ENCODE results near the gene ISCA2.

The ISCA2 gene

GRCh38 chr14:74459976-74460375 is 33.6 kb upstream of the ISCA2 start:
- DNase-seq (ENCODE audit: low read depth) = no peak
- no peak overlapping the region for H3K4me3 ChIP-seq (ENCODE audit: control insufficient read depth, low read depth, low read length)
- TF ChIP-seq CTCF (conservative IDR thresholded peaks at IDR 0.05; ENCODE audit: control insufficient read depth, insufficient read depth, low read depth, low read length) = no peak

- no peak for TF ChIP-seq CTCF (conservative IDR thresholded peaks at IDR 0.05; ENCODE audit: control insufficient read depth, insufficient read depth, low read depth, low read length)
- no peak overlapping the region for H3K4me3 ChIP-seq (ENCODE audit: control insufficient read depth, low read depth, low read length)
- no peak for DNase-seq (ENCODE audit: low read depth)
These were observed 30.6 kb upstream of the ISCA2 start for GRCh38 chr14:74462993-74463392.

GRCh38 chr14:74463697-74464096 is 29.9 kb upstream of the ISCA2 start:
- DNase-seq (ENCODE audit: low read depth) = no peak
- TF ChIP-seq CTCF (conservative IDR thresholded peaks at IDR 0.05; ENCODE audit: control insufficient read depth, insufficient read depth, low read depth, low read length) = no peak
- H3K4me3 ChIP-seq (ENCODE audit: control insufficient read depth, low read depth, low read length) = no peak overlapping the region

DNA sequence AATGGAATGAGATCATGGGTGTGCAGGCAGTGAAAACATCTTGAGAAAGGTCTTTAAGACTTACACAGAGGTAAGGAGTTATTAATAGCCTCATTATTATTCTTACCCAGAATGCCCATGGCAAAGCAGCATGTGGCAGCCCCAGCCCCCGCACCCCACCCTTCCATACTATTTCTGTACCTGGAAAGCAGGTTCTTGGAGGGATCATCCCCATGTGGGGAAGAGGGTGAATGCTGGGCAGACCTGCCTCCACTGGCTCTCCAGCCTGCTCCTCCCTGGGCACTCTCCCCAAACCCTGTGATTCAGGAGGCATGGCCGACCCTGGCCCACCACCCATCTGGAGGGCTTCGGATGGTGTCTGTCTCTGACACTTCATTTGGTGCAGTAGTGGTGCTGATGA is 28.8 kb upstream of the ISCA2 start:
- H3K4me3 ChIP-seq (ENCODE audit: control insufficient read depth, low read depth, low read length) = no peak overlapping the region
- no peak for DNase-seq (ENCODE audit: low read depth)
- TF ChIP-seq CTCF (conservative IDR thresholded peaks at IDR 0.05; ENCODE audit: control insufficient read depth, insufficient read depth, low read depth, low read length) = no peak

- no peak overlapping the region for H3K4me3 ChIP-seq (ENCODE audit: control insufficient read depth, low read depth, low read length)
- no peak for DNase-seq (ENCODE audit: low read depth)
- TF ChIP-seq CTCF (conservative IDR thresholded peaks at IDR 0.05; ENCODE audit: control insufficient read depth, insufficient read depth, low read depth, low read length) = no peak
These were observed 28.2 kb upstream of the ISCA2 start for GRCh38 chr14:74465335-74465734.

DNA sequence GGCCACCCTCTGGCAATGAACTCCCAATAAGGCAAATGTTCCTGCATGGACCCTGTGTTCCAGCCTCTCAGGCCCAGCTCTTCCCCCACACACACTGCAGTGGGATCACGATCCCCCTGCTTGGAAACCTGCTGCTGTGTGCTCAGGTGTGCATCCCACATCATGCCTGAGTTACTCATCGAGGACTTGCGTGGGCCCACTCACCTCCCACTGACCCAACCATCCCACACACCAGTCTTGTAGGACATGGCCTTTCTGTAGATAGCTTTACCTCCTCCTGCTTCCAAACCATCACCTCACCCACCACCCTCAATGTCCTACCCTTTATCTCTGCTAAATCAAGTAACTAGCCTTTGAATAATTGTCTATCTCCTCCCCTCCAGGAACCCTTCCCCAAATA is 25.1 kb upstream of the ISCA2 start:
- TF ChIP-seq CTCF (conservative IDR thresholded peaks at IDR 0.05; ENCODE audit: control insufficient read depth, insufficient read depth, low read depth, low read length) = no peak
- no peak for DNase-seq (ENCODE audit: low read depth)

More for the DNA sequence above, 25.1 kb upstream of the ISCA2 start:
- H3K4me3 ChIP-seq (ENCODE audit: control insufficient read depth, low read depth, low read length) = no peak overlapping the region

Data from fibroblast of mammary gland (primary cell).